Measurements from ENCODE around the gene TMEM91.

The TMEM91 gene

GRCh38 chr19:41352609-41353465 is 23.5 kb upstream of the TMEM91 start:
- peak; percentile 65 for TF ChIP-seq CTCF (conservative IDR thresholded peaks at IDR 0.05; ENCODE audit: low read depth, low read length)
- peak overlapping the region; percentile 73 for H3K4me3 ChIP-seq (ENCODE audit: low read length)

GRCh38 chr19:41353466-41354342 is 22.6 kb upstream of the TMEM91 start, which contains the start of gene TGFB1:
Gene TGFB1, minus strand, starts transcription at chr19:41353922. Its CDS starts 878 bp downstream, at chr19:41353044.
- peak within 1 kb of the TSS; percentile 73 for H3K4me3 ChIP-seq (ENCODE audit: low read length)
- peak; percentile 79 for TF ChIP-seq CTCF (conservative IDR thresholded peaks at IDR 0.05; ENCODE audit: low read depth, low read length)
- no peak for DNase-seq (ENCODE audit: low read depth)

More at GRCh38 chr19:41352609-41353465, 23.5 kb upstream of the TMEM91 start:
- no peak for DNase-seq (ENCODE audit: low read depth)

- H3K4me3 ChIP-seq (ENCODE audit: low read length), result peak overlapping the region; percentile 73
- TF ChIP-seq CTCF (conservative IDR thresholded peaks at IDR 0.05; ENCODE audit: low read depth, low read length), result no peak
- no peak for DNase-seq (ENCODE audit: low read depth)
These were observed 21.9 kb upstream of the TMEM91 start for GRCh38 chr19:41354343-41354953.

- H3K4me3 ChIP-seq (ENCODE audit: low read length), result no peak overlapping the region
- DNase-seq (ENCODE audit: low read depth), result no peak
- no peak for TF ChIP-seq CTCF (conservative IDR thresholded peaks at IDR 0.05; ENCODE audit: low read depth, low read length)
These were observed 21.3 kb upstream of the TMEM91 start for GRCh38 chr19:41355035-41355434.

GRCh38 chr19:41355802-41356201 is 20.5 kb upstream of the TMEM91 start:
- no peak for DNase-seq (ENCODE audit: low read depth)
- TF ChIP-seq CTCF (conservative IDR thresholded peaks at IDR 0.05; ENCODE audit: low read depth, low read length), result no peak
- H3K4me3 ChIP-seq (ENCODE audit: low read length), result no peak overlapping the region

- DNase-seq (ENCODE audit: low read depth), result no peak
- no peak for TF ChIP-seq CTCF (conservative IDR thresholded peaks at IDR 0.05; ENCODE audit: low read depth, low read length)
- no peak overlapping the region for H3K4me3 ChIP-seq (ENCODE audit: low read length)
These were observed 19.2 kb upstream of the TMEM91 start for GRCh38 chr19:41356984-41357739.
